ENCODE data around the gene GALNTL6.

DNA sequence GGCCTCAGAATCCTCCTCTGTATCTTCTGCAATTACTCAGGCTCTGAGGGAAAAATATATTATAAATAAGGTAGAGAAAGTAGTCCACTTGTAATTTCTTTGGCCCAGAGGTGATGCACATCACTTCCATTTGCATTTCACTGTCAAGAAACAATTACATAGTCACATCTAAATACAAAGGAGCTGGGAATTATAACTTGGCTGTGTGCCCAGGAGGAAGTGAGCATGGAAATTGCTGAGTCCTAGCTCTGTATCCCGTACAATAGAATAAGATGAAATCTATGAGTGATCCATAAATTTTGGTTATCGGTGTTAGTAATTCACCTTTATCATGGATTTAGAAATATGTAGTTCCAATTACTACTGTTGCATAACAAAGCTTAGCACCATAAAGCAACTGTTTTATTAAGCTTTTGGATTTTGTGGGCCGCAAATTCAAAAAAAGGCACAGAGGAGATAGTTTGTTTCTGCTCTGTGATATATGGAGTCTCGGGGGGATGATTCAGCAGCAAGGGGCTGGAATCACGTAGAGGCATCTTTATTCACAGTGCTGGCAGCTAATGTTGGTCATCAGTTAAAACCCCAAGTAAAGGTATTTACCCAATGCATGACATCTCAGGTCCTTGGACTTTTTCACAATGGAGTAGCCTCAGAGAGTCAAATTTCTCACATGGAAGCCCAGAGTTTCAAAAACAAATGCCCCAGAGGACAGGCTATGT, 1114.1 kb downstream of the GALNTL6 start:
- TF ChIP-seq, protein P1, sequence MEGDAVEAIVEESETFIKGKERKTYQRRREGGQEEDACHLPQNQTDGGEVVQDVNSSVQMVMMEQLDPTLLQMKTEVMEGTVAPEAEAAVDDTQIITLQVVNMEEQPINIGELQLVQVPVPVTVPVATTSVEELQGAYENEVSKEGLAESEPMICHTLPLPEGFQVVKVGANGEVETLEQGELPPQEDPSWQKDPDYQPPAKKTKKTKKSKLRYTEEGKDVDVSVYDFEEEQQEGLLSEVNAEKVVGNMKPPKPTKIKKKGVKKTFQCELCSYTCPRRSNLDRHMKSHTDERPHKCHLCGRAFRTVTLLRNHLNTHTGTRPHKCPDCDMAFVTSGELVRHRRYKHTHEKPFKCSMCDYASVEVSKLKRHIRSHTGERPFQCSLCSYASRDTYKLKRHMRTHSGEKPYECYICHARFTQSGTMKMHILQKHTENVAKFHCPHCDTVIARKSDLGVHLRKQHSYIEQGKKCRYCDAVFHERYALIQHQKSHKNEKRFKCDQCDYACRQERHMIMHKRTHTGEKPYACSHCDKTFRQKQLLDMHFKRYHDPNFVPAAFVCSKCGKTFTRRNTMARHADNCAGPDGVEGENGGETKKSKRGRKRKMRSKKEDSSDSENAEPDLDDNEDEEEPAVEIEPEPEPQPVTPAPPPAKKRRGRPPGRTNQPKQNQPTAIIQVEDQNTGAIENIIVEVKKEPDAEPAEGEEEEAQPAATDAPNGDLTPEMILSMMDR (conservative IDR thresholded peaks at IDR 0.05) = no peak
- TF ChIP-seq EZH2 (IDR thresholded peaks at IDR 0.05; ENCODE audit: low read depth) = no peak
